Embryonic facial prominence (tissue), 1 donor: ENCODE data around the gene EFCAB8.
"Not testable (repeated sequence)": the region's sequence is repeated elsewhere in the genome, so short reads cannot be mapped to it uniquely, and the experiment has no call there.

ENCODE experiments used
- DNase-seq: peaks from one replicate; pipeline ENCODE4 v3.0.0-alpha.2; 2016; ENCODE audit errors: extremely low spot score

EFCAB8 gene

DNA sequence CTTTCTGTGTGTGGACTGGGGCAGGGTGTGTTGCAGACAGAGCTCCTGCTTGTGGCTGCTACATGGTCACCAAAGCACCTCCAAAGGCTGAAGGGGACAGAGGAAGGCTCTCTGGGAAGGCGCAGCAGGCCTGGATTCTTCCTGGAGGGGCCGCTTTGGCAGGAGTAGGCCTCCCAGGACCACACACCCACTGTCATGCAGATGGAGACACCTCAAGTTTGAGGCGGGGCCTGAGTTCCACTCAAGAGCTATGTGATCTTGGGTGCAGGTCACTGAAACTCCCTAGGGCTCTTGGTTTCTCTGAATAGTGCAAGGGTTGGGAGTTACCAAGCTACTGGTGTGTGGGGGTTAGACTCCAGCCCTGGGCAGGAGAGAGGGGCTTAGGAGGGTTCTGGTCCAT, 27.9 kb downstream of the EFCAB8 start:
- no peak for DNase-seq

DNA sequence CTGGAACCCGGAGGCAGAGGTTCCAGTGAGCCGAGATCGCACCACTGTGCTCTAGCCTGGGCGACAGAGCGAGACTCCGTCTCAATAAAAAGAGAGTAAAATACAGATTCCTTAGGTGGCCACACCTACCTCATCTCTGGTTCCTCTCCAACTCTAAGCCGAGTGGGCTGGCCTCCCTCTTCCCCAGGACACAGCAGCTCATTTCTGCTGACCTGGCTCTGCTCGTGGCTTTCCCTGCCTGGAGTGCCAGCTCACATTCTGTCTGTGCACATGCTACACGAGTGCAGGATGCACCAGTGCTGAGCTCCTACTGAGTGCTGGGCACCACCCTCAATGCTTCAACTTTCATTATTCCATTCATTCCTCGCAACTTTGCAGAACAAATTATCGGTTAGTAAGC, 28.8 kb downstream of the EFCAB8 start:
- no peak for DNase-seq

DNA sequence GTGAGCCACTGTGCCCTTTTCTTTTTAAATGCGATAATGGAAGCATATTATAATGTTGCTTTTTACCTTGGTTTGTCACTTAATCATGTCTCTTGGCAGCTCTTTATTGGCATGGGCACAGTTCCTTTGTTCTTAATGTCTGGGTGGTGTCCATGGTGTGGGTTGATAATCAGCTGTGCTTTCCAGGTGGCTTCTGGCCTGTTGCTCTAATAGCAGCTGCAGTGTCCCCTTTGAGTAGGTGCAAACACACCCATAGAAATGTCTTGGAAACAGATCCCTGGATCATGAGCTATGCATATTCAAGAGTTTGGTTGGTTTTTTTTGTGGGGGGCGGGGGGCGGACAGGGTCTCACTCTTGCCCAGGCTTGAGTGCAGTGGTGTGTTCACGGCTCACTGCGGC, 29.9 kb downstream of the EFCAB8 start:
- DNase-seq, result no peak

GRCh38 chr20:32889281-32889680, 30.6 kb downstream of the EFCAB8 start:
- no peak for DNase-seq

DNA sequence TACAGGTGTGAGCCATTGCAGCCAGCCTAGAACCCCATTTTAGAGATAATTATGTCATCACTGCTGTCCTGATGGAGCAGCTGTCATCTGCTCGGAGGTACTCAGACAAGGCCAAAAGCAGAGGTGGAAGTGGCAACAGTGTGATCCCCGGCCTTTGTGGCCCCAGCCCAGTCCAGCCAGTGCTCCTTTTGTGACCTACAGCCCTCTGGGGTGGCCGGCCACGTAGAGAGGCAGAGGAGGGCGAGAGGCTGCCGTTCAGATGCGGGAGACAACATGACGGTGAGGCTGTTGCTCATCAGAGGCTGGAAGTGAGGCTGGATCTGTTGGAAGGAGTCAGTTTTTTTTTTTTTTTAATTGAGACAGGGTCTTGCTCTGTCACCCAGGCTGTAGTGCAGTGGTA, 32.8 kb downstream of the EFCAB8 start:
- no peak for DNase-seq

- DNase-seq, result no peak
These were observed 33.4 kb downstream of the EFCAB8 start for GRCh38 chr20:32891926-32892660.

- no peak for DNase-seq
These were observed 34.7 kb downstream of the EFCAB8 start for GRCh38 chr20:32893263-32894025.

DNA sequence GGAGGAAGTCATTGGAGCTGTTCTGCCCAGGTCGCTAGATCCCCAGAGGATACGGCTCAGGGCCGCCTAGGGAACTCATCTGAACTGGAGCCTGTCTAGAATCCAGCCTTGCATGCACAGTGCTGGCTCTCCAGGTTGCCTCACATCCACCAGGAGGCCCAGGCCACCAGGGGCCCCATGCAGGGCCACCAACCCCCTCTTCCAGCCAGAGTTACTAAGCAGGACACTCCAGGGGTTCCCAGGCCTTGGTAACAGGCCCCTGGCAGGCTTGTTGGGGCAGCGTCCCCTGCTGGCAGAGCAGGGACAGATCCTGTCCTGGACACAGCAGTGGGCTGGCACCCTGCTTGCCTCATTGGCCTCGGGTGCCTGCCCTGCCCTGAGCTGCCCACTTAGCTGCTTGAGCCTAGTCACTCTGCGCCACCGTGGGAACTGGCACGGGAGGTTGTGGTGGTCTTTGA, 35.3 kb downstream of the EFCAB8 start:
- DNase-seq, result no peak

- no peak for DNase-seq
These were observed 36.1 kb downstream of the EFCAB8 start for GRCh38 chr20:32894711-32895355.

- no peak for DNase-seq
These were observed 38.0 kb downstream of the EFCAB8 start for GRCh38 chr20:32896521-32897280.

DNA sequence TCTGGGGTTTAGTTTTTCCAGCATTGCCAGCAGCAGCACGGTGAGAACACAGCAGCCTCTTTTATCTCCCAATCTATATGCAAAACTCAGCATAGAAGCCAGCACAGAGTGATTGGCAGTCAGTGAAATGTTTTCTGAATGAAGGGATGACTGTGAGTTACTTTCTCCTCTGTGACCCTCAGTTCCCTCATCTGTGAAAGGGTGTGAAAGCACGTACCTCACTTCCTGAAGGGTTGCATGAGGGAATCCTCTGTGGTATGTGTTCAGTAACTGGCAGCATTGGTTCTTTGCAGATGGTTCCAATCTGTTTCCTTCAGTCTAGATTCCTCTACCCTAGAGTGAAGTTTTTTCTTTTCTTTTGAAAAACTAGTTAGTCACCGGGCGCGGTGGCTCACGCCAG, 40.0 kb downstream of the EFCAB8 start:
- no peak for DNase-seq

GRCh38 chr20:32902456-32903420, 44.0 kb downstream of the EFCAB8 start:
- no peak for DNase-seq

DNA sequence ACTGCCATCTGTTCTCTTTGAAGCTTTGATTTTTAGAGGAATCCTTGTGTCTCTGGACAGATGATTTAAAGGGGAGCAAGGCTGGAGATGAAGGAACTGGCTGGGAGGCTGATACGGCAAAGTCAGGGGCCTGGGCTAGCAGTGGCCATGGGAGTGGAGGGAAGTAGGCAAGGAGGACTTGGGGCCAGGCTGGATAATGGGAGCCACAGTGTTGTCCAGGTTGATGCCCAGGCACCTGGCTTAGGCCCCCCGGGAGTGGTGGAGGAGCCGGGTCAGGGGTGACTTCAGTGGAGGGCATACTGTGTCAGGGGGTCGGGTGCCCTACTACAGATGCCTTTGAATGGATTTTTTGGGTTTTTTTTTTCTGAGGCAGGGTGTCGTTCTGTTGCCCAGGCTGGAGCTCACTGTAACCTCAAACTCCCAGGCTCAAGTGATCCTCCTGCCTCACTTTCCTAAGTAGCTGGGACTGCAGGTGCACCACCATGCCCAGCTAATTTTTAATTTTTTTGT, 45.0 kb downstream of the EFCAB8 start:
- no peak for DNase-seq

GRCh38 chr20:32904678-32905077, 46.0 kb downstream of the EFCAB8 start:
- not testable (repeated sequence) for DNase-seq

DNA sequence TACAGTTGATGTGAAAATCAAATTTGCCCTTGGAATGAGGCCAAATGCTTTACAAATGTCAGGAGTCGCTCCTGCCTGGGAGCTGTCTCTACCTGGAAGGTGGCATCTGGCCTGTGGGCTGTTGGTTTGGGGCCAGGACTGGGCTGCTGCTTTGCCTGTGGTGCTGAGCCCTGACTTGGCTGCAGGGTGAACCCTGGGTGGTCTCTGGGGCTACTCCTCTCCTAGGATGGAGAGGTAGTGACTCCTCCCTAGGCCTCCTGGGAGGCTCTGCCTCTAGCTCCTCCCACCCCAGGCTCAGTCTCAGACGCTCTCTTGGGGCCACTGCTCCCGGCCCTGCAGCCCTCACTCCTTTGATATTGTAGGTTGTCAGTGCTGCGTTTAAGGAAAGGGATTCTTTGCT, 47.5 kb downstream of the EFCAB8 start:
- no peak for DNase-seq

- DNase-seq, result no peak
These were observed 48.3 kb downstream of the EFCAB8 start for GRCh38 chr20:32906871-32907495.

GRCh38 chr20:32907886-32908285, 49.2 kb downstream of the EFCAB8 start:
- DNase-seq, result no peak

GRCh38 chr20:32908334-32909292, 49.9 kb downstream of the EFCAB8 start:
- DNase-seq, result no peak

DNA sequence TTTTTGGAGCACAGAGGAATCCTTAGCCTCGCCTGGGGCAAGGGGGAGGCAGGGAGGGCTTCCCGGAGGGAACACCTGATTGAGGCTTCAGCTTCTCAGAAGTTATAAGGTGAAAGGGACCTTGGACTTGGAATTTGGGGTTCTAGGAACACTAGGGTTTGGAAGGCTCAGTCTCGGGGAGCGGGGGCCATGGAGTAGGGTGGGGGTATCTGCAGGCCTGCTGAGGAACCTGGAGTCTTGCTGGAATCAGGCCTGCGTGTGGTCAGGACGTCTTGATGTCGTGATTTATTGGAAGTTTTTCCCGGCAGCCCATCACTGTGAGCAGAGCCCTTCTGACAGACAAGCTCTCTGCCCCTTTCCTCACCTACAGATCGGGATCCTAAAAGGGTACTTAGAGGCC, 50.7 kb downstream of the EFCAB8 start:
- DNase-seq, result no peak
